Activated T-cell treated with anti-CD3 and anti-CD28 coated beads, Interleukin-2, amount 50 U/mL, for 24 hours (primary cell): Measurements from ENCODE around the gene SNORC.

Source experiments
- DNase-seq: peaks from one replicate; pipeline ENCODE4 v3.0.0-alpha.2; 2020
- H3K27ac Mint-ChIP-seq: 2 replicates; pipeline ENCODE4 v1.8.0; 2020; ENCODE audit warnings: mild to moderate bottlenecking, mixed read lengths
- H3K27me3 Mint-ChIP-seq: 2 replicates; pipeline ENCODE4 v1.8.0; 2020; ENCODE audit warnings: mixed read lengths
- H3K36me3 Mint-ChIP-seq: 2 replicates; pipeline ENCODE4 v1.8.0; 2020; ENCODE audit warnings: low read depth, mixed read lengths
- H3K4me1 Mint-ChIP-seq: 2 replicates; pipeline ENCODE4 v1.8.0; 2020; ENCODE audit warnings: low read depth, mixed read lengths
- H3K4me3 Mint-ChIP-seq: 2 replicates; pipeline ENCODE4 v1.8.0; 2020; ENCODE audit warnings: mild to moderate bottlenecking, moderate library complexity, mixed read lengths
- H3K9me3 Mint-ChIP-seq: 2 replicates; pipeline ENCODE4 v1.8.0; 2020; ENCODE audit warnings: mixed read lengths

SNORC gene

GRCh38 chr2:232884001-232884421 is 13.9 kb downstream of the SNORC start:
- Mint-ChIP-seq H3K27ac (no peak overlapping the region), H3K4me1 (no peaks in the 10 kb centered on the region), H3K4me3 (no peak overlapping the region), H3K9me3 (no peaks in the 10 kb centered on the region), H3K27me3 (no peaks in the 10 kb centered on the region), H3K36me3 (no peaks in the 10 kb centered on the region)
- peak; percentile 24 for DNase-seq

GRCh38 chr2:232884549-232885263 is 14.6 kb downstream of the SNORC start:
- Mint-ChIP-seq H3K27ac (no peak overlapping the region), H3K27me3 (no peaks in the 10 kb centered on the region), H3K9me3 (no peaks in the 10 kb centered on the region), H3K4me3 (no peak overlapping the region), H3K36me3 (no peaks in the 10 kb centered on the region), H3K4me1 (no peaks in the 10 kb centered on the region)
- DNase-seq = no peak

GRCh38 chr2:232885264-232885961 is 15.3 kb downstream of the SNORC start:
- Mint-ChIP-seq H3K4me1 (no peaks in the 10 kb centered on the region), H3K36me3 (no peaks in the 10 kb centered on the region), H3K27me3 (peaks cover 2% of the 10 kb centered on the region)

GRCh38 chr2:232886176-232886575 is 16.1 kb downstream of the SNORC start:
- Mint-ChIP-seq H3K9me3 (no peaks in the 10 kb centered on the region), H3K4me3 (no peak overlapping the region), H3K27ac (no peak overlapping the region), H3K4me1 (peaks cover 3% of the 10 kb centered on the region), H3K27me3 (peaks cover 10% of the 10 kb centered on the region), H3K36me3 (no peaks in the 10 kb centered on the region)
- DNase-seq = peak; percentile 13

More at GRCh38 chr2:232885264-232885961, 15.3 kb downstream of the SNORC start:
- peak; percentile 20 for DNase-seq
- Mint-ChIP-seq H3K9me3 (no peaks in the 10 kb centered on the region), H3K27ac (no peak overlapping the region), H3K4me3 (no peak overlapping the region)

GRCh38 chr2:232886632-232887031 is 16.6 kb downstream of the SNORC start:
- Mint-ChIP-seq H3K36me3 (no peaks in the 10 kb centered on the region), H3K27ac (no peak overlapping the region), H3K4me1 (peaks cover 3% of the 10 kb centered on the region), H3K4me3 (no peak overlapping the region), H3K9me3 (no peaks in the 10 kb centered on the region), H3K27me3 (peaks cover 15% of the 10 kb centered on the region)
- DNase-seq = no peak

- Mint-ChIP-seq H3K4me3 (no peak overlapping the region), H3K27me3 (peaks cover 21% of the 10 kb centered on the region), H3K4me1 (peaks cover 3% of the 10 kb centered on the region), H3K9me3 (no peaks in the 10 kb centered on the region), H3K27ac (no peak overlapping the region), H3K36me3 (no peaks in the 10 kb centered on the region)
- DNase-seq = peak; percentile 9
Measured at GRCh38 chr2:232887171-232887850, 17.2 kb downstream of the SNORC start.

GRCh38 chr2:232888099-232888836 is 18.2 kb downstream of the SNORC start:
- no peaks in the 10 kb centered on the region for H3K9me3 Mint-ChIP-seq
- no peaks in the 10 kb centered on the region for H3K36me3 Mint-ChIP-seq
- no peak overlapping the region for H3K27ac Mint-ChIP-seq
- no peak overlapping the region for H3K4me3 Mint-ChIP-seq
- peaks cover 3% of the 10 kb centered on the region for H3K4me1 Mint-ChIP-seq
- no peak for DNase-seq
- H3K27me3 Mint-ChIP-seq = peaks cover 30% of the 10 kb centered on the region

- no peaks in the 10 kb centered on the region for H3K9me3 Mint-ChIP-seq
- peaks cover 30% of the 10 kb centered on the region for H3K27me3 Mint-ChIP-seq
- no peak overlapping the region for H3K4me3 Mint-ChIP-seq
- H3K4me1 Mint-ChIP-seq = peaks cover 3% of the 10 kb centered on the region
- DNase-seq = peak; percentile 17
- no peak overlapping the region for H3K27ac Mint-ChIP-seq
- H3K36me3 Mint-ChIP-seq = no peaks in the 10 kb centered on the region
Measured at GRCh38 chr2:232888839-232889529, 18.9 kb downstream of the SNORC start.

- DNase-seq = no peak
- Mint-ChIP-seq H3K4me3 (no peak overlapping the region), H3K36me3 (no peaks in the 10 kb centered on the region), H3K27ac (no peak overlapping the region), H3K27me3 (peaks cover 30% of the 10 kb centered on the region), H3K4me1 (peaks cover 3% of the 10 kb centered on the region), H3K9me3 (no peaks in the 10 kb centered on the region)
Measured at GRCh38 chr2:232889876-232890401, 19.9 kb downstream of the SNORC start.

- H3K27me3 Mint-ChIP-seq = peaks cover 30% of the 10 kb centered on the region
- H3K9me3 Mint-ChIP-seq = no peaks in the 10 kb centered on the region
- H3K4me1 Mint-ChIP-seq = peaks cover 3% of the 10 kb centered on the region
- no peak for DNase-seq
- H3K4me3 Mint-ChIP-seq = no peak overlapping the region
- no peaks in the 10 kb centered on the region for H3K36me3 Mint-ChIP-seq
- H3K27ac Mint-ChIP-seq = no peak overlapping the region
Measured at GRCh38 chr2:232890536-232890895, 20.5 kb downstream of the SNORC start.

- Mint-ChIP-seq H3K4me1 (peaks cover 7% of the 10 kb centered on the region), H3K4me3 (no peak overlapping the region), H3K27me3 (peaks cover 30% of the 10 kb centered on the region), H3K36me3 (no peaks in the 10 kb centered on the region), H3K9me3 (no peaks in the 10 kb centered on the region), H3K27ac (no peak overlapping the region)
- no peak for DNase-seq
Measured at GRCh38 chr2:232890896-232891601, 21.0 kb downstream of the SNORC start.

- H3K4me3 Mint-ChIP-seq = no peak overlapping the region
- no peaks in the 10 kb centered on the region for H3K36me3 Mint-ChIP-seq
- H3K27ac Mint-ChIP-seq = no peak overlapping the region
- H3K4me1 Mint-ChIP-seq = peaks cover 9% of the 10 kb centered on the region
- peaks cover 30% of the 10 kb centered on the region for H3K27me3 Mint-ChIP-seq
- no peak for DNase-seq
- H3K9me3 Mint-ChIP-seq = no peaks in the 10 kb centered on the region
Measured at GRCh38 chr2:232891621-232892071, 21.6 kb downstream of the SNORC start.

GRCh38 chr2:232892221-232892620 is 22.2 kb downstream of the SNORC start:
- DNase-seq = no peak
- no peaks in the 10 kb centered on the region for H3K9me3 Mint-ChIP-seq
- H3K27me3 Mint-ChIP-seq = peaks cover 30% of the 10 kb centered on the region
- H3K27ac Mint-ChIP-seq = no peak overlapping the region
- no peaks in the 10 kb centered on the region for H3K36me3 Mint-ChIP-seq
- H3K4me3 Mint-ChIP-seq = no peak overlapping the region
- H3K4me1 Mint-ChIP-seq = peaks cover 9% of the 10 kb centered on the region
